Stimulated activated CD8-positive, alpha-beta memory T cell treated with anti-CD3 and anti-CD28 coated beads, Interleukin-2, amount 100 ng/mL, for 48 hours (primary cell): ENCODE results near the gene PVR.
"Not testable (repeated sequence)": the region's sequence is repeated elsewhere in the genome, so short reads cannot be mapped to it uniquely, and the experiment has no call there.

ENCODE experiments used
- DNase-seq, 2 donors: peaks; one replicate each; pipeline ENCODE4 v3.0.0-alpha.2; 2020; ENCODE audit warnings: low read depth in 2 of 2

Gene PVR

GRCh38 chr19:44672226-44672625, 28.5 kb downstream of the PVR start:
- DNase-seq = no peak

DNA sequence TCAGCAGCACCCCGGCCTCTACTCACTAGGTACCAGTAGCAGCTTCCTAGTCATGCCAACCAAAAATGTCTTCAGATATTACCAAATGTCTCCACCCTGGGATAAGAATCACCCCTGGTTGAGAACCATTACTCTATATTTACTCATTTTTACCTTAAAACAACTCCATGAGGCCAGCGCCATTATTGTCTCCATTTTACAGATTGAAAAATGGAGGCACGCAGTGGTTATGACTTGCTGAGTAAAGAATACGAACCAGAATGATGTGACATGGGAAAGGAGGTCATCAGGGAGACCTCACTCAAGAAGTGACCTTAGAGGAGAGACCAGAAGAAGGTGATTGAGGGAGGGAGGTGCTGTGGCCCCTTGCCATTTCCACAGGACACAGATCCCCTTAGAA, 29.8 kb downstream of the PVR start:
- no peak for DNase-seq

DNA sequence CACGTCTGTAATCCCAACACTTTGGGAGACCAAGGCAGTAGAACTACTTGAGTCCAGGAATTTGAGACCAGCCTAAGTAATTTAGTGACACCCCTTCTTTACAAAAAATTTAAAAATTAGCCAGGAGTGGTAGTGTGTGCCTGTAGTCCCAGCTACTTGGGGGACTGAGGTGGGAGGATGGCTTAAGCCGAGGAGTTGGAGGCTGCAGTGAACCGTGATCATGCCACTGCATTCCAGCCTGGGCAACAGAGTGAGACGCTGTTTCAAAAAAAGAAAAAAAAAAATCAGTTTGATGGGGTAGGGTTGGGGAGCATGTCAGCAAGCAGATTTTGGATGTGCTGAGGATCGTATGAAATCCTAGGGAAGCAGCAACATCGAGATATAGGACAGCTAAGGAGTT, 31.8 kb downstream of the PVR start:
- no peak for DNase-seq

GRCh38 chr19:44677019-44677811, 33.5 kb downstream of the PVR start:
- DNase-seq = no peak

DNA sequence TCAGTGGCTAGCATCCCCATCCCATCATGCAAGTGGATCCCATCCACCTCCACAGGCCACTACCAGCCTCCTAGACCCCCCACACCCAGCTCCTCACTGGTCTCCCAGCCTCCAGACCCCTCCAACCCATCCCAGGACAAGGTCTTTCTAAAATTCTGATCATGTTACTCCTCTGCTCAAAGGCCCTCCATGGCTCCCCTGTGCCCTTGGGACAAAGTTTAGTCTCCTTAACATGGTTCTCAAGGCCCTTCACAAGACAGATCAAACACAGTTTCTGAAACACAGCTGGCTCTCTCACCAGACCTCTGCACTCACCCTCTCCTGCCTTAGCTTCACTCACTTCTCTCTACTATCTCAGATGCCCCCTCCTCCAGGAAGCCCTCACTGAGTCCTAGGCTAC, 36.8 kb downstream of the PVR start:
- DNase-seq = no peak

- DNase-seq = no peak
These were observed 38.5 kb downstream of the PVR start for GRCh38 chr19:44681992-44682790.

DNA sequence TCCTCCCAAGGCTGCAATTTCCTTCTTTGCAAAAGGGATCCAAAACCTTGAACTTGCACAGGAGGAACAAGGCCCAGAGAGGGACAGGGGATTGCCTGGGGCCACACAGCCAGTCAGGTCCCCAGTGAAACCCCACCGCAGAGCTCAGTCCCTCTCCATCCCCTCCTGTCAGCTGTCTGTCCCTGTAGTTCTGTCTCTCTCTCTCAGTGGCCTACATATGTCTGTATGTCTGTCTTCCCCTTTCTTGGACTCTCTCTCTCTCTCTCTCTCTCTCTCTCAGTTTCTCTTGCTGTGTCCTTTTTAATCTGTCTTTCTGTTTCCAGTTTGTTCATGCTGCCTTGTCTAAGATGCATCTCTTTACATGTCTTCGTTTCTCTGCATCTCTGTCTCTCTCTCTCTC, 39.1 kb downstream of the PVR start:
- no peak for DNase-seq

DNA sequence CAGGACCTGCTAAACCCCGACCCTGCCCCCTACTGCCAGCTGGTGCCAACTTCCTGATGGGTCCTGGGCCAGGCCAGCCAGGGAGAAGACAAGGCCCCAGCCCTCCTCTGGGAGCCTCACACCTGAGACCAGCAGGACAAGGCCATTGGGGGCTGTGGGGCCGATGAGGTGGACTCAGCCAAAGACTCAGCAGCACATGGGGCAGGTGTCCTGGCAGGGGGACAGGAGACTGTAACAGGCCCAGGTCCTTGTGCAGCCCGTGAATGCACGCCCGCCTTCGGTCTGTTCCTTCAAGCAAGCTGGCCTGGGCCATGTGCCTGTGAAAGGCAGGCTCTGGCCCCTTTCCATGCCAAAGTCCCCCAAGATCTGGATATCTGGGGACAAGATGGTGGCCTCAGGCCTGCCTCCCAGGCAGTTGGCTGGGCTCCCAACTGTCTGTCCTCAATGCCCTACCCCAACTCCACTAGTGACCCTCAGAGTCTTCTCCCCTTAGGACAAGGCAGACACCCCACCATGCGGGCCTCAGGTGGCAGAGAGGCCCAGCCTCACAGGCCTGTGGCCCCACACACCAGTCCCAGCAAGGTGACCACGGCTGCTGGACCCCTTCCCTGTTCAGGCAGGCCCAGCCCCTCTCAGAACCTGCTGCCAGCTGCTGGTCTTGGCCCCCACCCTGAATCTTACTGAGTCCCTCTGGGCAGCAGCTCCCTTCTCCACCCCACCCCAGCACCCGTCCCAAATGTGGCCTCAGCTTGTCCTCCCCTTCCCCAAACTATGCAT, 39.9 kb downstream of the PVR start:
- no peak for DNase-seq

DNA sequence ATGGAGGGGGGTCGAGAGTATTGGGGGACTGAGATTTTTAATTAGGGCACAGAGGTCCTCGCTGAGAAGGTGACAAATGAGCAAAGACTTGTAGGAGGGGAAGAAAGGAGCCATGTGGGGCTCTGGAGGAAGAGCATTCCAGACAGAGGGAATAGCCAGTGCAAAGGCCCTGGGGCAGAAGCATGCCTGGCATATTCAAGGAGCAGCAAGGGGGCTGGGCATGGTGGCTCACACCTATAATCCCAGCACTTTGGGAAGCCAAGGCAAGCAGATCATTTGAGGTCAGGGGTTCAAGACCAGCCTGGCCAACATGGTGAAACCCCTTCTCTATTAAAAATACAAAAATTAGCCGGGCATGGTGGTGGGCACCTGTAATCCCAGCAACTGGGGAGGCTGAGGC, 40.7 kb downstream of the PVR start:
- DNase-seq = not testable (repeated sequence)

DNA sequence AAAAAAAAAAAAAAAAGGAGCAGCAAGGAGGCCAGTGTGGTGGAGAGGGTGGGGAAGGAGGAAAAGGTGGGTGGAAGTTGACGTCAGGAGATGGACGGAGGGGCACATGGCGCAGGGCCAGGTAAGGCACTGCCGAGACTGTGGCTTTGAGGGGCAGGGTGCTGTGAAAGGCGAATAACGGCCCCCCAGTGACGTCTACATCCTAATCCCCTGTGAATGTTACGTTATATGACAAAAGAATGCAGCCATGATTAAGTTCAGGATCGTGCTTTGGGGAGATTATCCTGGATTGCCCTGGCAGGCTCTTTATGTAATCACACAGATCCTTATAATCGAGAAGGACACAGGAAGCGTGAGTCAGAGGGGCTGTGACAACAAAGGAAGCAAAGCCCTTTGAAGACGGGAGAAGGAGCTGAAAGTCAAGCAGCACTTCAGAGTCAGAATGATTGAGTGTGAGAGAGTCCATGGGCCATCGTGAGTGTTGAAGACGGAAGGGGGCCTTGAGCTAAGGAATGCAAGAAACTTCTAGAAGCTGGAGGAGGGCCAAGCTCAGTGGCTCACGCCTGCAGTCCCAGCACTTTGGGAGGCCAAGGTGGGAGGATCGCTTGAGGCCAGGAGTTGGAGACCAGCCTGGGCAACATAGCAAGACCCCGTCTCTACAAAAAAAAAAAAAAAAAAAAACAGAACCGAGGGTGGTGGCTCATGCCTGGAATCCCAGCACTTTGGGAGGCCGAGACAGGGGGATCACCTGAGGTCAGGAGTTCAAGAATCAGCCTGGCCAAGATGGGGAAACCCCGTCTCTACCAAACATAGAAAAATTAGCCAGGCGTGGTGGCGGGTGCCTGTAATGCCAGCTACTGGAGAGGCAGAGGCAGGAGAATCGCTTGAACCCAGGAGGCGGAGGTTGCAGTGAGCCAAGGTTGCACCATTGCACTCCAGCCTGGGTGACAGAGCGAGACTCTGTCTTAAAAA, 41.5 kb downstream of the PVR start:
- DNase-seq = no peak

- DNase-seq = no peak
These were observed 42.2 kb downstream of the PVR start for GRCh38 chr19:44685877-44686276.

- DNase-seq = no peak
These were observed 43.2 kb downstream of the PVR start for GRCh38 chr19:44686896-44687295.

GRCh38 chr19:44687888-44688287, 44.2 kb downstream of the PVR start:
- no peak for DNase-seq

DNA sequence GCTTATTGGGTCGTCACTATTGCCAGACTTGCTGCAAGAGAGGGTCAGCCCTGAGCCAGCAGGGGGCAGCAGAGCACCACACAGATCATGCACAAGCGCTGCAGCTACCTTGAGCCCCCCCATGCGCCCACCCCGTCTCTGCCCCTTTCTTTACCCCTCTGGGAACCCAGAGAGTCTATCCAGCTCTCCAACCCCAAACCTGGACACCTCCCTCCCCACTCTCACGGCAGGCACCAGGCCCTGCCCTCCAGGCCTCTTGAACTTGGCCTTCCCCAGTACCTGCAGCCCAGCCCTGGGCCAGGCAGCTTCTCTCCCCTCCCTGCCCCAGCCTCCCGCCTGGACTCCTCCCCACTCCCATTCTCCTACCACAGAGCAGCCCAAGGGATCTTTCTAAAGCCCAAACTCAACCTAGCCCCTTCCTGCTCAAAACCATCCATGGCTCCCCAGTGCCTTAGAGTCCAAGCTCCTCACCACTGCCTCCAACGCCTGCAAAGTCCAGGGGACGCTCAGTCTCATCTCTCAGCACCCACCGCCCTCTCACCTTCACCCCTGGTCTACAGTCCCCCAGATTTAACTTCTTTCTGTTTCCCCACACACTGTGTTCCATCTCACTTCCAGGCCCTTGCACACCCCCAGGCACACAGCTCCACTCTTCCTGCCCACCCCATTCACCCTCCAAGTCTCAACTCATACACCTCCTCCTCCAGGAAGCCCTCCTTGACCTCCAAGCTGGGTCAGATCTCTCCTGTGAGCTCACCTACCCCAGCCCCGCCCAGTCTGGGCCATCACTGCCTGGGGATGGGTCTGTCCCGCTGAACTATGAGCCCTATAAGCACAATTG, 45.8 kb downstream of the PVR start:
- DNase-seq = peak; percentile 73 to 83

GRCh38 chr19:44690131-44690440, 46.4 kb downstream of the PVR start:
- DNase-seq = no peak

DNA sequence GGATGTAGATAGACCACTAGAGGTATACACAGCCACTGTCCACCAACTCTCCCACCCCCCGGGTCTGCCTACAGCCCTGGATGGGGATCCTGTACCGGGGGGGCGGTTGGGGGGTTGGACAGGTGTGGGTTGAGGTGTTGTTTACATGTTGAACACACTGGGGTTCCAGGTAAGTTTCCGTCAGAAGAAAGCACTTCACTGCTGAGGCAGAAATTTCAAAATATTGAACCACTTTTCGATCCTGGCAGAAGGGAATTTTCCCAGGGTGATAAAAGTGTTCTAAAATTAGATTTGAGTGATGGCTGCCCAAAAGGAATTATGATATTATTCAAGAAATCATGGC, 48.6 kb downstream of the PVR start:
- no peak for DNase-seq

- DNase-seq = peak in 1 of 2 donors; percentile 23
These were observed 50.5 kb downstream of the PVR start for GRCh38 chr19:44694184-44694579.

GRCh38 chr19:44696939-44697669, 53.4 kb downstream of the PVR start:
- no peak for DNase-seq

GRCh38 chr19:44697670-44698034, 53.9 kb downstream of the PVR start:
- DNase-seq = no peak
